NCI-H2171 (cell line): Measurements from ENCODE around the gene SLC9B2.
A peak's percentile ranks its signal among the peaks of the same experiment; 100 is the strongest.

Source experiments
- DNase-seq: peaks from one replicate; lab custom pipeline; 2025; lab: John Stamatoyannopoulos, UW

The SLC9B2 gene

GRCh38 chr4:103075894-103076746, 441 bp downstream of the SLC9B2 start:
- peak; percentile 36 for DNase-seq

- no peak for DNase-seq
Measured at GRCh38 chr4:103075435-103075893, 1.1 kb downstream of the SLC9B2 start.

DNA sequence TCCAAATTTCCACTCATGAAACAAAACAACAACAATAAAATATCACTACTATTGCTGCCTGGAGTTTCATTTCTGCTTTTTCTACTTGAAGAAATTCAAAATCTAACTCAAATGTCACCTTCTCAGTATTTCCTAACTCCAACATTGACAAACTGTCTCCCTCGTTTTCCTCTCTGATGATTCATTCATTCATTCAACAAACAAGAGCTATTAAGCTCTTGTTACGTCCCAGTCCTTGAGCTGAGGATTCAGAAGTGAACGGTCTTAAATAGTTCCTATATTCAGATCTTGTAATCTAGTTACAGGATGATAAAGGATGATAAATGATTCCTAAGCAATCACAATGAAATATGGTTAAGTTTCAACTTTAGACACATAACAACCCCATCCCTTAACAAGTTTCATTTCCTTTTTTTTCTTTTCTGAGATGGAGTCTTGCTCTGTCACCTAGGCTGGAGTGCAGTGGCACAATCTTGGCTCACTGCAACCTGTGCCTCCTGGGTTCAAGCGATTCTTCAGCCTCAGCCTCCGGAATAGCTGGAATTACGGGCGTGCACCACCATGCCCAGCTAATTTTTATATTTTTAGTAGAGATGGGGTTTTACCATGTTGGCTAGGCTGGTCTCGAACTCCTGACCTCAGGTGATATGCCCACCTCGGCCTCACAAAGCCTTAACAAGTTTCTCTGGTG, 1.7 kb downstream of the SLC9B2 start:
- no peak for DNase-seq

DNA sequence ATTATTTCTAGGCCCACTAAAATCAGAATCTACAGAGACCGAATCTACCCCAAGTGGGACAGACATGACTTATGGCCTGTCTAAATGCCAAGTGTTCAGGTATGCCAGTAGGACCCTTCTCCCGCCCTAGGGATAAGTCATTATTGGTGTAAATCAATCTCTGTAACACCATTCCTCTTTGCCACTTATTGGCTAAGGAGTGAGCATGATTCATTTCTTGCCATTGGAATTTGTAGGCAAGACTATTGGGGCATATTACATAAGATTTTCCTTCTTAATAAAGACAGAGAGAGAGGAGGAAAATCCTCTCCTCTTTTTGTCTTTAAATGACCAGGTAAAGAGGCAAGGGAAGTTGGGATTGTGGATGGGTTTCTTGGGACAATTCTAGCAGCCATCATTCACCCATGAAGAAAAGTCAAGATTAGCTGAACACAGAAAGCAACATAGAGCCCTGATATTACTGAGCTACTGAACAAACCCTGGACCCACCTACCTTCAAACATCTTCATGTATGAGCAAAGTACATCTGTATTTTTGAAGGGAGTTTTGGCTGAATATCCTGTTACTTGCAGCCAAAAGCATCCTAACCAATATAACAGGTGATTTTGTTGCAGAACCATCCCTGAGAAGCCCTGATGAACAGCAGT, 2.6 kb downstream of the SLC9B2 start:
- DNase-seq = no peak

GRCh38 chr4:103067841-103068547, 8.6 kb downstream of the SLC9B2 start:
- DNase-seq = no peak

DNA sequence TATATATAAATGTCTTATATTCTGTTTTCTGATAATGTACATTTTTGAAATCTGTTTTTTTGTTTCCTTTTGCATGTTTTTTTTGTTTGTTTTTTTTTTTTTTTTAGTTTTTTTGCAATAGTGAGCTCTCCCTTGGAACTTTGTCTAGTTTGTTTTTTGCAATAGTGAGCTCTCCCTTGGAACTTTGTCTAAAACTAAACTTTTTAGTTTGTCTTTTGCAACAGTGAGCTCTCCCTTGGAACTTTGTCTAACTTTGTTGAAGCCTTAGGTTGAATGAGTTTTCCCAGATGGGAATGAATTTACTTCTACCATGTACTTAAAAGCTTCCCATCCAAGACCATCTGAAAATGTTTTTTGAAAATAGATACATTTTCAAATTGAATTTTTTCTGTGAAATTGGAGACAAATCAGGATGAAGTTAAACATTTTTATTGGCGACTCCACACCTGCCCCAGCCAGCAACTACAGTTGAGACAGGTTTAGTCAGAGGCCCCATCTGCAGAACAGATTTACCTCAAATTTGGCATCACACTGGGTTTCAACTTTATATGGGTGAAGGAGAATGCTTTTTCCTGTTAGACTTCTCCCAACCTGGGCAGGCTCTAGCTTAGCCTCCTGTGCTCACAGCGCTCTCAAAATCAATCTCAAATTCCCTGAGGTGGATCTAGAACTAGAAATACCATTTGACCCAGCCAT, 16.0 kb downstream of the SLC9B2 start:
- DNase-seq = no peak

- DNase-seq = no peak
Measured at GRCh38 chr4:103054030-103054429, 22.5 kb downstream of the SLC9B2 start.

DNA sequence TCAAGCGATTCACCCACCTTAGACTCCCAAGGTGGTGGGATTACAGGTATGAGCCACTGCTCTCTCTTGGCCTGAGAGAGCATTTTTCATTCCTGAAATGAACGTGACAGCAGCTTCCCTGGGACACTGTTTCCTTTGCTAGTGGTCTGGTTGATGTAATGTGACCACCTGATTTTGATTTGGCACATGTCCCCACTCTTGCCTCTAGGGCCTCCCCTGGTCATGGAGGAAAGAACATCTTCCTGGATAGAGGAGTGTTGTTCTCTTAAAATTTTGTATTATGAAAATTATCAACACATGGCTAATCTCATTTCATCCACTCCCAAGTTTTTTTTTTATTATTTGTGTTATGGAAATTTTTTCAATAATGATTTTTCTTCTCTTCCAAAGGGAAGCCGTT, 23.8 kb downstream of the SLC9B2 start:
- no peak for DNase-seq

GRCh38 chr4:103052145-103052544, 24.4 kb downstream of the SLC9B2 start:
- DNase-seq = no peak

- no peak for DNase-seq
Measured at GRCh38 chr4:103050736-103051436, 25.7 kb downstream of the SLC9B2 start.

DNA sequence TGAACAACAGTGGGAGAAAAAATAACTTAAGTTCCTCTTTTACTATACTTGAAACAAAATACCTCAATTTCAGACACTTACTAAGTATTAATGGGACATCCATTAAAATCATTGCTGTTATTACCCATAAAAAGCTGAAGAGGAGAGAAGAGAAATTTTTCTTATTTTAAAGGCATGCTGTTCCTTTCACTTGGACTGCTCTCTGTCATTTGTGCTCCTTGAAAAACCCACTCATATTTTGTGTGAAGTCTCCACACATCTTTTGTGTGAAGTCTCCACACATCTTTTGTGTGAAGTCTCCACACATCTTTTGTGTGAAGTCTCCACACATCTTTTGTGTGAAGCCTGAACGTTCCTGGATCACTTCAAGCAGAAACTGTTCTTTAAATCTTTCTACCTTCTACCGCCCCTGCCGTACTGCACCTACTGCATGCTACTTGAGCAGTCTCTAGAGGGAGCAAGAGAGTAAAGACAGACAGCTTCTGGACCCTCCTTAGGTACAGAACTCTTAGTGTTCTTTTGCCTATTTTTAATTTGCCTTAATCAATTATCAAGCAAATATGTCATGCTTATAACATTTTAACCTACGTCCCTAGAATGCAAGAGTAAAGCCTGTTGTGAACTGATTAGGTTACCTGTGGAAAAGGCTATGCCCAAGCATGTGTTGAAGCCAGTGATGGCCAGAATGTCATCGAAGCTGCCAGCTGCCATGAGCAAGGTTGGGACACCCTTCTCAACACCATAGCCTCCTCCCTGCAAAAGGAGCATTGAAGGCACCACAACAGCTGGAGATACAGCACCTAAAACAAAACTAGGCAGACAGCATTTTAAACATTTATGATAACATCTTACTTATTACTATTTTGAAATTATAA, 29.9 kb downstream of the SLC9B2 start:
- DNase-seq = no peak

- DNase-seq = no peak
Measured at GRCh38 chr4:103044183-103044582, 32.4 kb downstream of the SLC9B2 start.

DNA sequence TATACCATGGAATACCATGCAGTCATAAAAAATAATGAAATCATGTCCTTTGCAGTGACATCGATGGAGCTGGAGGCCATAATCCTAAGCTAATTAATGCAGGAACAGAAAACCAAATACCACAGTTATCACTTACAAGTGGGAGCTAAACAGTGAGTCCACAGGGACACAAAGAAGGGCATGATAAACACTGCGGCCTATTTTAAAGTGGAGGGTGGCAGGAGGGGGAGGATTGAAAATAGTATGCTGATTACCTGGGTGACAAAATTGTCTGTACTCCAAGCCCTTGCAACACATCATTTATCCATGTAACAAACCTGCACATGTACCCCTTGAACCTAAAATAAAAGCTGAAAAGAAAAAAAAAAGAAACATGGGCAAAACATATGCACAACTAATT, 40.4 kb downstream of the SLC9B2 start:
- DNase-seq = no peak

DNA sequence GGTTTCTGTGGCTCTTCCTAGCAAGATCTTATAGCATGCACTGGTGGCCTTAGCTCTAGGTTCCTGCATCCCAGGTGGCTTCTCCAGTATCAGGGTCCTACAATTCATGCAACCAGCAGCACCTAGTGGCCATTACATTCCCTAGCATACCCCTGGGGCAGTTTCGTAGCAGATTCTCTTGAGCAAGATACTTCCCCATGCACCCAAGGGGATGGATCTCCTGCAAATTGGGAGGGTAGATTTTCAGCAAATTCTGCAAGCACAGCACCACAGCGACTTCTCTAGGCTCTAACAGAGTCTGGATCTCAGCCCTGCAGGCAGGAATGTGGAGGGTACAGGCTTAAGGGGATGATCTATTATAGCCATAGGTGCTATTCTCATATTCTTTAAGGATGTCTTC, 44.0 kb downstream of the SLC9B2 start:
- DNase-seq = no peak

DNA sequence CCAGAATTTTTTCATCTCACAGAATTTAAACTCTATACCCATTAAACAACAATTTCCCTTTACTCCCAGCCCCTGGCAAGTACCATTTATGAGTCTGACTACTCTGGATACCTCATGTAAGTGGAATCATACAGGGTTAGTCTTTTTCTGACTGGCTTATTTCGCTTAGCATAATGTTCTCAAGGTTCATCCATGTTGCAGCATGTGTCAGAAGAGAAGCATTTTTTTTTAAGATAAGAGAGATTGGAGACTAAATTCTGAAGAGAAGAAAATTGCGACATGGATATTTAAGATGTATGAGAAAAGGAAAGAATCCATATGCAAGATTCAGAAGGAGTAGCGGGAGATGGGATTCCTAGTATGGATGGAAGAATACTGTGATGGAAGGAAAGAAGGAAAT, 45.8 kb downstream of the SLC9B2 start:
- DNase-seq = no peak

GRCh38 chr4:103029300-103029699, 47.3 kb downstream of the SLC9B2 start:
- DNase-seq = no peak

DNA sequence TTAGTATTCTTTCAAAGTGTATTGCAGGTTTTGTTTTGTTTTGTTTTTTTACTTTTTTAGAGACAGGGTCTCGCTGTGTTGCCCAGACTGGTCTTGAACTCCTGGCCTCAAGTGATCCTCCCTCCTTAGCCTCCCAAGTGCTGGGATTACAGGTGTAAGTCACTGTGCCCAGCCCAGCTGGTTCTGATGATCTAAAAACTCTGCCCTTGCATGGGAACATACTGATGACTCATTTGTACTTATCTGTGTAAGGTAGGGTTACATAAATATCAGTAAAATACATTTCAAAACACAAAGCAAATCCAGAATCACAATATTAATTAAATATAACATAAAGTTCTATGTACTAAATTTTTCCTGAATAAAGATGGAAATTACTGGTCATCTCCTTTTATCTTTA, 49.7 kb downstream of the SLC9B2 start:
- no peak for DNase-seq

- no peak for DNase-seq
Measured at GRCh38 chr4:103024996-103025395, 51.6 kb downstream of the SLC9B2 start.

DNA sequence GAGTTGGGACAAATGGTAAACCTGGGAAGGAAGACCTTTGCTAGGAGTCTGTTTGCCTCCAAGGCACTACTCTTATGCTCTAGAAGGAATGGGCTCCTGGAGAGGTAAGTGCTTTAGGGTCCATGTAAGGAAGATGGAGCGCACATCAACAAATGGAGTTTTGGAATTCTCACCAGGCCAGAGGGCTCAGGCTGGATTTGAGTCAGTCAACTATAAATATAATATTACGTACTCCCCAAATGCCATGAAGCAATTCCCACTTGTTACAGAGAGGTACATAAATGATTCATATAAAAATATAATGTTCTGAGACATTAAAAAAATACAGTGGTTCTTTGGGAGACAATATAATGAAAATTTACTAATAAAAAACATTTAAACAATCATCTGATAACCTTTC, 55.4 kb downstream of the SLC9B2 start:
- DNase-seq = no peak
